Fibroblast of villous mesenchyme (primary cell): ENCODE data around the gene BICD1. TPM values are rescaled to one million over a fixed set of nuclear protein-coding genes. Genes with fewer than 3 reads are reported as not detected.
A peak's percentile ranks its signal among the peaks of the same experiment; 100 is the strongest.

Source experiments
- DNase-seq: peaks from one replicate; pipeline ENCODE4 v3.0.0-alpha.2; 2010; ENCODE audit warnings: low read depth
- H3K4me3 ChIP-seq: 2 replicates; pipeline ENCODE4 v1.5.1; 2011; ENCODE audit warnings: low read depth, mild to moderate bottlenecking, low read length
- total RNA-seq: library from RNA; depleted of rRNA; stranded (reverse); fragments of >200 nt; gene quantifications from 2 replicates; pipeline ENCODE4 v1.2.3, GENCODE V29; 2012
- TF ChIP-seq, protein P1 (sequence below): IDR thresholded peaks from 2 replicates; pipeline ENCODE4 v1.5.1; 2012; ENCODE audit warnings: low read depth, mild to moderate bottlenecking, low read length; ENCODE audit not compliant: insufficient read depth

BICD1 gene
- total RNA-seq, 1 donor = 24.6 TPM

DNA sequence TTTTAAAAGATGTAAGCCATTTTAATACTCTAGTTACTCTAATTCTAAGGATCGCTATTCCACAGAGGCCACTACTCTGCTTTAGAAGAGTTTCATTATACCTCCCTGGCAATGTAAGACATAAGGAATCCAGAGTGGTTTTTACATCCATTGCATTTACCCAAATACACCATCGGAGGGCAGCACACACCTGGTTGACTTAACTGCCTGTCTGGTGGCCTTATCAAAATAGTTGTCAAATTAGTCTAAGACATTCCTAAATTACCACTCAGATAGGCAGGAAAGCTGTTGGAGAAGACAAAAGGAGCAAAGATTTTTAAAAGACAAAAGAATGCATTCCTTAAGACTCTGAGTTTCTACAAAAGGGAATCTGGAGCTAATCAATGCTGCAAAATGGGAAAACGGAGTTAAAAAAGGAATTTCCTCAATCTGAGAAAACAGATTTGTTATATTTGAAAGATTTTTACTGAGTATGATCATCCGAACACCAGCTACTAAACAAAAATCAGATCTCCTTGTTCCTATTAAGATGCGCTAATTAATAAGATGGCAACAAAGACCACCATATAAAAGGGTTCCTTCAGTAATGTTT is 258.9 kb downstream of the BICD1 start:
- TF ChIP-seq, protein P1, sequence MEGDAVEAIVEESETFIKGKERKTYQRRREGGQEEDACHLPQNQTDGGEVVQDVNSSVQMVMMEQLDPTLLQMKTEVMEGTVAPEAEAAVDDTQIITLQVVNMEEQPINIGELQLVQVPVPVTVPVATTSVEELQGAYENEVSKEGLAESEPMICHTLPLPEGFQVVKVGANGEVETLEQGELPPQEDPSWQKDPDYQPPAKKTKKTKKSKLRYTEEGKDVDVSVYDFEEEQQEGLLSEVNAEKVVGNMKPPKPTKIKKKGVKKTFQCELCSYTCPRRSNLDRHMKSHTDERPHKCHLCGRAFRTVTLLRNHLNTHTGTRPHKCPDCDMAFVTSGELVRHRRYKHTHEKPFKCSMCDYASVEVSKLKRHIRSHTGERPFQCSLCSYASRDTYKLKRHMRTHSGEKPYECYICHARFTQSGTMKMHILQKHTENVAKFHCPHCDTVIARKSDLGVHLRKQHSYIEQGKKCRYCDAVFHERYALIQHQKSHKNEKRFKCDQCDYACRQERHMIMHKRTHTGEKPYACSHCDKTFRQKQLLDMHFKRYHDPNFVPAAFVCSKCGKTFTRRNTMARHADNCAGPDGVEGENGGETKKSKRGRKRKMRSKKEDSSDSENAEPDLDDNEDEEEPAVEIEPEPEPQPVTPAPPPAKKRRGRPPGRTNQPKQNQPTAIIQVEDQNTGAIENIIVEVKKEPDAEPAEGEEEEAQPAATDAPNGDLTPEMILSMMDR = peak; percentile 85
- DNase-seq = peak; percentile 79
- no peak overlapping the region for H3K4me3 ChIP-seq

DNA sequence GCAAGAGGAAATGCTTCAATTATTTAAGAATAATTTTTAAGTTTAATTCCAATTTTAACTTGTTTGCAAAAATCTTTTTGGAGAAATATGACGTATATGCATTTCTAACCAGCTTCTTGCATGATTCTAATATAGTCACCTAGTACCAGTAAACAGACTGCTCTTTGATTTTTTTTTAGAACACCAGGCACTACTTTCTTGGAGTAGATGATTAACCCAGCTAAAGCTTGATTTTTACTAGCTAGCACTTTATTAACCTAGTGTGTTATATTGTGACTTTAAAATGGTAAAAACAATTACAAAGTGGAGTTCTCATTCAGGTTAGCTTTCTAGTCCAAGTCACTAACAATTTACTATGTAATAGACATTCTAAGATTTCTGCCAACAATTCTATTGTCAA is 260.1 kb downstream of the BICD1 start:
- TF ChIP-seq, protein P1 = no peak
- DNase-seq = no peak
- no peak overlapping the region for H3K4me3 ChIP-seq

DNA sequence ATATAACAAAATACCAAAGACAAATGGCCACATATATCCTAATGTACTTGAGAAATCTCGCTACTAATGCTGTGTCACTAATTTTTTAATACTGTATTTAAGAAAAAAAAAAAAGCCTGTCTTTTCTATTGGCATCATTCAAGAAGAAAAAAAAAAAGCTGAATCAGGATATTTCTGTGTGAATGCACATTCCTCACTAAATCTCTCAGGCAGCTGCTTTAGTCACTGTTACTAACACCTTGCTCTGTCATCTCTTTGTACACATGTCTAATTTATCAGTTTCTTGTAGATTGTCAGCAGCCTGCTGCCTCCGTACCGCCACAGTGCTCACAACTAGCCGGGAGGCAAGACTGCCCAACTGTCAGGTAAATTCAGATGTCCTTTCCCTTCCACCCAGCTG is 260.7 kb downstream of the BICD1 start:
- TF ChIP-seq, protein P1 = no peak
- no peak for DNase-seq
- no peak overlapping the region for H3K4me3 ChIP-seq

DNA sequence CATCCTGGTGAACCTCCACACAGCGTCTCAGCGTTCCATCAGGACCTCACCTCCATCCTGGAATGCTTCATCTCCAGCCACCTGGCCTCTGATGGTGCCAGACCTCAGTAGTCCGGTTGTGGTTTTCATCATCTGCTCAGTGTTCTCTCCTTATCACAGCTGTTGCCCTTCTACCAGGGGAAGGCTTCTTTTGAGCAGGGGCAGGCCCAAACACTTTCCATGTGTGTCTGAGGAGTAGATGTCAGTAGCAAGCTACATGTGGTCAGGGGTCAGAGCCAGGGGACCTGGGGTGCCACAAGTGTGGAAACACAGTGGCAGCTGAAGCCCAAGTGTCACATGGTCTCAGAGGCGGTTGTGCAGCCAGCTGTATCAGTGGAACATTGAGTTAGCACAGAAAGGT is 262.6 kb downstream of the BICD1 start:
- DNase-seq = no peak
- H3K4me3 ChIP-seq = no peak overlapping the region
- TF ChIP-seq, protein P1 = no peak

DNA sequence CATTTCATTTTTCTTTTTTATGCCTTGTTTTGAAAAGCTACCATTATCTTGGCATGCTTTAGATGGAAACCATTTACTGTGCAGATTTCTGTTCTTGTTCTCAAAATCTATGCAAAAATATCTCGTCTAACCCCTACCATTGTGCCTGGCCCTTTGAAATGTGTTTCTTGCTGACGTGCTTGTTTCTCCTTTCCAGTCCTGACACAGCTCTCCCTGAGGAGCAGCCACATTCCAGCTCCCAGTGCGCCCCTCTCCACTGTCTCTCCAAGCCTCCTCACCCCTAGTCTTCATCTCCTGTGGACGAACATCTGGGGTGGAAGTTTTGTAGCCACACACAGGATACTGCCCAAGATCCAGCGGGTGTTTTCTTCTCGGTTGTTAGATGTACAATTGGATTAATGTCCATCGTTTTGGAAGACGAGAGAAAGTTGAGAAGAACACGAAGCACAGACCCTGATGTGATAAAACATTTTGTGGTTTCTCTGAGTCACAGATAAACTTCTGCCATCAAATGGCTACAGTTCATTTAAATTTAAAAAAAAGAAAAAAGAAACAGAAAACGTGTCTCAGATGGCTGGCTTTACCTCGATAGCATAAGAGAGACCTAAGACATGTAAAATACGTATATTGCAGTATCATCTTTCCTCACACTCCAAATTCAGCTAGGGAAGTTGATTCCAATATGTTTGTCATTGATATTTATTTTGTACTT is 270.9 kb downstream of the BICD1 start:
- peak; percentile 6 for DNase-seq
- TF ChIP-seq, protein P1 = no peak
- H3K4me3 ChIP-seq = no peak overlapping the region

DNA sequence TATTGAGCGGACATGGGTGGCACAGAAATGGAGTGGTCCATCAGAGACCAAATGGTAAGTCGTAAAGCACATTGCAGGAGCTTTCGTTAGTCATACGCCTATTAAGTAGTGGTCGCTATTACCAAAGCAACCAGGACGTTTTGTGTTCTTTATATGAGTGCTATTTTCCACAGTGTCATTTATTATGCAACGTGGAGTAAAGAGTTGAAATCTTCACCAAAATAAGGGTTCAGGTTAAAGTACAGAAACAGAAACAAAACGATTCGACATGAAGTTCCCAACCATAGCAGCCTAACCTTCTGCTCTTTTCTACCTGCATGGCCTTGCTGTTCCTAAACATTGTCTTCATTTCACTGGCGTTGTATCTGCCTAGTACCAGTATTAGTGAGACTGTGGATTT is 272.6 kb downstream of the BICD1 start:
- no peak overlapping the region for H3K4me3 ChIP-seq
- TF ChIP-seq, protein P1 = no peak
- DNase-seq = no peak

DNA sequence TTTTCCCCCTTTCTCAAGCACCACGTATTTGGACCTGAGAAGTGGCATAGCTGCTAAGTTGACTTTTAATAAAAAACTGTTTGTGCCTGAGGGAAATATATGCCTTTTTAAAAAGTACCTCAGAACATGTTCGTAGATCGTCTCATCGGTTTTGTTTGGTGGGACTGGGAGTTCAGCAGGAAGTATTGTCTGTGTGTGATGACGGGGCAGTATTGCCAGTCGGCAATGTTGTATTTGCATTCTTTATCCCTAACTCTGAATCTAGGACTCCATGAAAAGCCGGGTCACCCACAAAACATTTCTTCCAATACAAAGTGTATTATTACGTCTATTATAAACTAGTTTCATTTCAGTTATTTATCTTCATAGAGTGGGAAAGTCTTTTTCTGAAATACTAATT is 273.0 kb downstream of the BICD1 start:
- TF ChIP-seq, protein P1 = no peak
- DNase-seq = no peak
- no peak overlapping the region for H3K4me3 ChIP-seq
